Esophagus (tissue), 2 donors: ENCODE results near the gene RMDN2. TPM values are rescaled to one million over a fixed set of nuclear protein-coding genes. Genes with fewer than 3 reads are reported as not detected.

Experiments
- H3K27ac ChIP-seq, 2 donors: one replicate each; pipeline ENCODE4 v1.5.1; 2013; ENCODE audit warnings: low read depth in 2 of 2, mild to moderate bottlenecking in 2 of 2, inconsistent platforms in 1 of 2, low read length in 1 of 2, moderate library complexity in 1 of 2
- H3K27me3 ChIP-seq, 2 donors: one replicate each; pipeline ENCODE4 v1.6.1; 2013; ENCODE audit warnings: low read length in 2 of 2, control low read depth in 1 of 2, mild to moderate bottlenecking in 1 of 2; ENCODE audit not compliant: insufficient read depth in 2 of 2, control insufficient read depth in 1 of 2
- H3K36me3 ChIP-seq, 2 donors: one replicate each; pipeline ENCODE4 v1.6.1; 2013; ENCODE audit warnings: low read length in 1 of 2; ENCODE audit not compliant: control insufficient read depth in 2 of 2, insufficient read depth in 2 of 2
- H3K4me1 ChIP-seq, 2 donors: one replicate each; pipeline ENCODE4 v1.6.1; 2013; ENCODE audit warnings: low read length in 1 of 2; ENCODE audit not compliant: control insufficient read depth in 2 of 2, insufficient read depth in 2 of 2
- H3K4me3 ChIP-seq, 2 donors: one replicate each; pipeline ENCODE4 v1.5.1; 2013; ENCODE audit warnings: low read length in 2 of 2, mild to moderate bottlenecking in 2 of 2, low read depth in 1 of 2, moderate library complexity in 1 of 2
- H3K9me3 ChIP-seq, 2 donors: one replicate each; pipeline ENCODE4 v1.6.1; 2013; ENCODE audit warnings: mild to moderate bottlenecking in 2 of 2, low read depth in 1 of 2, low read length in 1 of 2, moderate library complexity in 1 of 2; ENCODE audit not compliant: control insufficient read depth in 2 of 2, insufficient read depth in 1 of 2
- WGBS, 2 donors: extraction: QIAGEN DNeasy Blood & Tissue Kit; methylation state at CpG; one replicate each; pipeline ENCODE4 v1.1.7; 2013; 5-methylcytosine and 5-hydroxymethylcytosine counted together
- polyA plus RNA-seq, 2 donors: library from polyadenylated mRNA; stranded (reverse); fragments of 200-250 nt; gene quantifications; one replicate each; pipeline ENCODE4 v1.2.3, GENCODE V29; 2013
- donor health status: healthy with polysubstance abuse.
- donor health status: Bipolar disorder and iron deficiency.

The RMDN2 gene
- polyA plus RNA-seq, 2 donors = 2.3 to 3.5 TPM

- Histone ChIP-seq H3K4me1 (no peaks in the 10 kb centered on the region), H3K36me3 (no peaks in the 10 kb centered on the region), H3K27ac (no peak overlapping the region), H3K9me3 (peaks cover 0 to under 1% of the 10 kb centered on the region in 2 donors), H3K27me3 (no peaks in the 10 kb centered on the region), H3K4me3 (no peak overlapping the region)
- 79 to 87% methylated on average over 3 of the region's 3 CpGs for WGBS, 2 donors
These were observed 29.9 kb upstream of the RMDN2 start for GRCh38 chr2:37895140-37895539.

- Histone ChIP-seq H3K4me1 (no peaks in the 10 kb centered on the region), H3K36me3 (no peaks in the 10 kb centered on the region), H3K9me3 (peaks cover 0 to 3% of the 10 kb centered on the region in 2 donors), H3K27ac (no peak overlapping the region), H3K27me3 (no peaks in the 10 kb centered on the region), H3K4me3 (no peak overlapping the region)
- 67 to 69% methylated on average over 3 of the region's 3 CpGs for WGBS, 2 donors
These were observed 28.8 kb upstream of the RMDN2 start for GRCh38 chr2:37896319-37896718.

GRCh38 chr2:37897511-37897910 lies 27.6 kb upstream of the RMDN2 start:
- Histone ChIP-seq H3K4me3 (no peak overlapping the region), H3K4me1 (no peaks in the 10 kb centered on the region), H3K36me3 (no peaks in the 10 kb centered on the region), H3K9me3 (peaks cover 0 to 3% of the 10 kb centered on the region in 2 donors), H3K27ac (no peak overlapping the region), H3K27me3 (no peaks in the 10 kb centered on the region)
- 38 to 50% methylated on average over 3 of the region's 3 CpGs for WGBS, 2 donors

GRCh38 chr2:37898448-37898847 lies 26.6 kb upstream of the RMDN2 start:
- no peaks in the 10 kb centered on the region for H3K36me3 ChIP-seq
- H3K4me3 ChIP-seq = no peak overlapping the region
- H3K27me3 ChIP-seq = no peaks in the 10 kb centered on the region
- no peak overlapping the region for H3K27ac ChIP-seq
- no peaks in the 10 kb centered on the region for H3K4me1 ChIP-seq
- peaks cover 0 to 3% of the 10 kb centered on the region in 2 donors for H3K9me3 ChIP-seq

GRCh38 chr2:37902991-37903390 lies 22.1 kb upstream of the RMDN2 start:
- peaks cover 0 to 3% of the 10 kb centered on the region in 2 donors for H3K9me3 ChIP-seq

GRCh38 chr2:37904425-37904824 lies 20.7 kb upstream of the RMDN2 start:
- H3K4me1 ChIP-seq = no peaks in the 10 kb centered on the region
- H3K4me3 ChIP-seq = no peak overlapping the region
- H3K27ac ChIP-seq = no peak overlapping the region
- 78 to 86% methylated on average over 3 of the region's 3 CpGs for WGBS, 2 donors
- no peaks in the 10 kb centered on the region for H3K36me3 ChIP-seq
- no peaks in the 10 kb centered on the region for H3K27me3 ChIP-seq
- H3K9me3 ChIP-seq = peaks cover 0 to 3% of the 10 kb centered on the region in 2 donors

More at GRCh38 chr2:37902991-37903390, 22.1 kb upstream of the RMDN2 start:
- H3K27ac ChIP-seq = no peak overlapping the region
- no peaks in the 10 kb centered on the region for H3K4me1 ChIP-seq
- no peak overlapping the region for H3K4me3 ChIP-seq
- H3K36me3 ChIP-seq = no peaks in the 10 kb centered on the region
- no peaks in the 10 kb centered on the region for H3K27me3 ChIP-seq

- H3K27ac ChIP-seq = no peak overlapping the region
- WGBS, 2 donors = 73 to 77% methylated on average over 5 of the region's 5 CpGs
- no peaks in the 10 kb centered on the region for H3K36me3 ChIP-seq
- no peaks in the 10 kb centered on the region for H3K27me3 ChIP-seq
- no peak overlapping the region for H3K4me3 ChIP-seq
- no peaks in the 10 kb centered on the region for H3K4me1 ChIP-seq
- peaks cover 0 to 3% of the 10 kb centered on the region in 2 donors for H3K9me3 ChIP-seq
These were observed 20.1 kb upstream of the RMDN2 start for GRCh38 chr2:37904993-37905392.

- WGBS, 2 donors = 69 to 76% methylated on average over 2 of the region's 2 CpGs
- no peaks in the 10 kb centered on the region for H3K36me3 ChIP-seq
- no peak overlapping the region for H3K27ac ChIP-seq
- H3K9me3 ChIP-seq = no peaks in the 10 kb centered on the region
- H3K4me3 ChIP-seq = no peak overlapping the region
- H3K4me1 ChIP-seq = no peaks in the 10 kb centered on the region
- H3K27me3 ChIP-seq = no peaks in the 10 kb centered on the region
These were observed 19.0 kb upstream of the RMDN2 start for GRCh38 chr2:37906131-37906530.

- 53 to 64% methylated on average over 5 of the region's 5 CpGs for WGBS, 2 donors
- H3K4me3 ChIP-seq = no peak overlapping the region
- no peaks in the 10 kb centered on the region for H3K36me3 ChIP-seq
- no peaks in the 10 kb centered on the region for H3K4me1 ChIP-seq
- no peak overlapping the region for H3K27ac ChIP-seq
- H3K9me3 ChIP-seq = no peaks in the 10 kb centered on the region
- H3K27me3 ChIP-seq = no peaks in the 10 kb centered on the region
These were observed 17.4 kb upstream of the RMDN2 start for GRCh38 chr2:37907501-37908225.

- Histone ChIP-seq H3K27me3 (no peaks in the 10 kb centered on the region), H3K4me3 (no peak overlapping the region), H3K36me3 (no peaks in the 10 kb centered on the region), H3K27ac (no peak overlapping the region), H3K9me3 (no peaks in the 10 kb centered on the region), H3K4me1 (no peaks in the 10 kb centered on the region)
- WGBS, 2 donors = 79 to 80% methylated on average over 4 of the region's 4 CpGs
These were observed 13.7 kb upstream of the RMDN2 start for GRCh38 chr2:37911296-37911873.
